MCF 10A (cell line): Measurements from ENCODE around the gene ERGIC1. TPM values are rescaled to one million over a fixed set of nuclear protein-coding genes. Genes with fewer than 3 reads are reported as not detected.

Experiments
- BruUV-seq: library from RNA; stranded (reverse); fragments of 400-500 nt; replicated peaks from 2 replicates; lab custom pipeline; 2021; lab: Mats Ljungman, UMichigan
- CTCF ChIA-PET: fragments of 300-600 bp; sonication (Branson Sonifier 250); formaldehyde crosslinking; extraction: SDS; loops from one replicate; lab custom pipeline; 2021; ENCODE audit warnings: antibody characterized with exemption, inconsistent platforms; lab: Yijun Ruan, JAX
- POLR2A ChIA-PET: fragments of 300-600, 350-650 bp; sonication (Branson Sonifier 250); formaldehyde crosslinking; extraction: SDS; loops from one replicate; lab custom pipeline; 2020; ENCODE audit warnings: antibody characterized with exemption, inconsistent platforms; lab: Yijun Ruan, JAX
- DNase-seq: peaks from one replicate; pipeline ENCODE4 v3.0.0-alpha.2; 2018; ENCODE audit not compliant: unreplicated experiment
- H3K27ac Mint-ChIP-seq: one replicate; pipeline ENCODE4 v1.8.0; 2022; ENCODE audit warnings: mild to moderate bottlenecking, low read depth, mixed read lengths; ENCODE audit not compliant: unreplicated experiment
- H3K27me3 Mint-ChIP-seq: one replicate; pipeline ENCODE4 v1.8.0; 2022; ENCODE audit warnings: mixed read lengths; ENCODE audit not compliant: insufficient read depth, unreplicated experiment
- H3K36me3 Mint-ChIP-seq: one replicate; pipeline ENCODE4 v1.8.0; 2022; ENCODE audit warnings: mild to moderate bottlenecking, moderate library complexity, mixed read lengths; ENCODE audit not compliant: insufficient read depth, unreplicated experiment
- H3K4me1 Mint-ChIP-seq: one replicate; pipeline ENCODE4 v1.8.0; 2022; ENCODE audit warnings: mixed read lengths; ENCODE audit not compliant: insufficient read depth, unreplicated experiment
- H3K4me3 Mint-ChIP-seq: one replicate; pipeline ENCODE4 v1.8.0; 2022; ENCODE audit warnings: mild to moderate bottlenecking, moderate library complexity, mixed read lengths; ENCODE audit not compliant: unreplicated experiment
- H3K9me3 Mint-ChIP-seq: one replicate; pipeline ENCODE4 v1.8.0; 2022; ENCODE audit warnings: mixed read lengths; ENCODE audit not compliant: unreplicated experiment
- CTCF ChIP-seq: fragments of 200-600 bp; IDR thresholded peaks from one replicate; pipeline ENCODE4 v1.8.0; 2022; ENCODE audit warnings: antibody characterized with exemption, mild to moderate bottlenecking; ENCODE audit not compliant: unreplicated experiment
- intact Hi-C: fragments of 100-400 bp; cut with micrococcal nuclease; formaldehyde crosslinking; loops from 2 replicates; pipeline ENCODE4 v1.14.1; 2022
- total RNA-seq: library from RNA; stranded (reverse); gene quantifications from 2 replicates; pipeline ENCODE4 v1.2.3, GENCODE V29; 2022

The ERGIC1 gene
- total RNA-seq, 1 experiment from 2014 or later, result 257 TPM

GRCh38 chr5:172864747-172865146 is 30.7 kb downstream of the ERGIC1 start:
- H3K9me3 Mint-ChIP-seq, result no peaks in the 10 kb centered on the region
- ChIA-PET POLR2A (interaction anchor here (1.0 to 19.9 kb wide), 3 partner anchors 15 to 93 kb away, joined by 3 to 431 read pairs (median 8); partner anchors contain the start of gene DUSP1), CTCF (interaction anchor here (0.6 to 1.5 kb wide), 3 partner anchors 11 to 152 kb away, joined by 3 to 4 read pairs (median 4); no protein-coding TSS in a partner anchor)
- H3K4me3 Mint-ChIP-seq, result no peak overlapping the region
- peak overlapping the region; percentile 52 for H3K27ac Mint-ChIP-seq
- peak; percentile 60 for DNase-seq
- H3K36me3 Mint-ChIP-seq, result peaks cover 25% of the 10 kb centered on the region
- TF ChIP-seq CTCF, result no peak
- peaks cover 46% of the 10 kb centered on the region for H3K4me1 Mint-ChIP-seq
- BruUV-seq, result no TSS peak
- H3K27me3 Mint-ChIP-seq, result no peaks in the 10 kb centered on the region
- intact Hi-C loops, result loop anchor here (5.0 kb wide), 1 partner anchor 38 kb away; no protein-coding TSS in a partner anchor

GRCh38 chr5:172866378-172866777 is 32.3 kb downstream of the ERGIC1 start:
- POLR2A ChIA-PET, result interaction anchor here (0.8 to 2.0 kb wide), 9 partner anchors 9 to 100 kb away, joined by 3 to 11 read pairs (median 4); partner anchors contain the start of gene DUSP1
- CTCF ChIA-PET, result interaction anchor here (0.6 to 1.4 kb wide), 7 partner anchors 12 to 154 kb away, joined by 3 to 5 read pairs (median 3); no protein-coding TSS in a partner anchor
- no peak overlapping the region for H3K27ac Mint-ChIP-seq
- no peaks in the 10 kb centered on the region for H3K9me3 Mint-ChIP-seq
- no TSS peak for BruUV-seq
- H3K36me3 Mint-ChIP-seq, result peaks cover 20% of the 10 kb centered on the region
- intact Hi-C loops, result loop anchor here (5.0 kb wide), 1 partner anchor 36 kb away; no protein-coding TSS in a partner anchor
- DNase-seq, result no peak
- H3K27me3 Mint-ChIP-seq, result no peaks in the 10 kb centered on the region
- no peak overlapping the region for H3K4me3 Mint-ChIP-seq
- peaks cover 30% of the 10 kb centered on the region for H3K4me1 Mint-ChIP-seq
- TF ChIP-seq CTCF, result no peak

GRCh38 chr5:172866802-172867748 is 33.0 kb downstream of the ERGIC1 start:
- peaks cover 14% of the 10 kb centered on the region for H3K36me3 Mint-ChIP-seq

More at GRCh38 chr5:172866802-172867748, 33.0 kb downstream of the ERGIC1 start:
- TF ChIP-seq CTCF, result no peak
- DNase-seq, result peak; percentile 61
- intact Hi-C loops, result loop anchor here (5.0 kb wide), 1 partner anchor 35 kb away; no protein-coding TSS in a partner anchor
- Mint-ChIP-seq H3K4me1 (peaks cover 25% of the 10 kb centered on the region), H3K27me3 (no peaks in the 10 kb centered on the region), H3K9me3 (no peaks in the 10 kb centered on the region), H3K4me3 (no peak overlapping the region), H3K27ac (no peak overlapping the region)
- BruUV-seq, result no TSS peak
- ChIA-PET CTCF (interaction anchor here (0.7 to 1.2 kb wide), 5 partner anchors 13 to 897 kb away, joined by 3 to 4 read pairs (median 3); no protein-coding TSS in a partner anchor), POLR2A (interaction anchor here (0.8 to 11.0 kb wide), 14 partner anchors 7 to 100 kb away, joined by 3 to 520 read pairs (median 10); partner anchors contain the start of gene DUSP1)
